GM12874 (cell line): ENCODE results near the gene MEF2A.

Experiments used
- CTCF ChIP-seq: IDR thresholded peaks from 2 replicates; pipeline ENCODE4 v1.5.1; 2011; ENCODE audit warnings: low read depth, mild to moderate bottlenecking, control low read depth, low read length, moderate library complexity; ENCODE audit not compliant: insufficient read depth

The MEF2A gene

GRCh38 chr15:99717161-99718009 is 151.6 kb downstream of the MEF2A start:
- no peak for TF ChIP-seq CTCF

- no peak for TF ChIP-seq CTCF
These were observed 152.6 kb downstream of the MEF2A start for GRCh38 chr15:99718421-99718820.

- TF ChIP-seq CTCF = no peak
These were observed 153.3 kb downstream of the MEF2A start for GRCh38 chr15:99719096-99719541.

- no peak for TF ChIP-seq CTCF
These were observed 154.7 kb downstream of the MEF2A start for GRCh38 chr15:99720533-99720932.

GRCh38 chr15:99721104-99721778 is 155.5 kb downstream of the MEF2A start:
- no peak for TF ChIP-seq CTCF

GRCh38 chr15:99721896-99722295 is 156.1 kb downstream of the MEF2A start:
- no peak for TF ChIP-seq CTCF

- TF ChIP-seq CTCF = no peak
These were observed 156.6 kb downstream of the MEF2A start for GRCh38 chr15:99722406-99722805.
